HG02798 (cell line): Measurements from ENCODE around the gene APOB.
"Not testable (repeated sequence)": the region's sequence is repeated elsewhere in the genome, so short reads cannot be mapped to it uniquely, and the experiment has no call there.

Experiments
- ATAC-seq: cut with Tn5 transposase; IDR thresholded peaks from one replicate; pipeline ENCODE4 v1.9.1; 2021; ENCODE audit warnings: mild to moderate bottlenecking; ENCODE audit not compliant: unreplicated experiment, poor library complexity

APOB gene

GRCh38 chr2:21035282-21035973 lies 8.4 kb downstream of the APOB start:
- ATAC-seq: no peak

GRCh38 chr2:21034972-21035279 lies 8.9 kb downstream of the APOB start:
- ATAC-seq: no peak

- no peak for ATAC-seq
Measured at GRCh38 chr2:21034156-21034971, 9.5 kb downstream of the APOB start.

GRCh38 chr2:21033237-21034155 lies 10.4 kb downstream of the APOB start:
- ATAC-seq: no peak

GRCh38 chr2:21032338-21033236 lies 11.3 kb downstream of the APOB start:
- no peak for ATAC-seq

- no peak for ATAC-seq
Measured at GRCh38 chr2:21030983-21031968, 12.6 kb downstream of the APOB start.

GRCh38 chr2:21029519-21029918 lies 14.4 kb downstream of the APOB start:
- ATAC-seq: no peak

GRCh38 chr2:21028951-21029350 lies 14.9 kb downstream of the APOB start:
- ATAC-seq: not testable (repeated sequence)

GRCh38 chr2:21028021-21028947 lies 15.6 kb downstream of the APOB start:
- no peak for ATAC-seq

GRCh38 chr2:21026479-21027282 lies 17.2 kb downstream of the APOB start:
- ATAC-seq: no peak

- no peak for ATAC-seq
Measured at GRCh38 chr2:21025690-21026478, 18.0 kb downstream of the APOB start.

- ATAC-seq: no peak
Measured at GRCh38 chr2:21024722-21025389, 19.0 kb downstream of the APOB start.

GRCh38 chr2:21024198-21024597 lies 19.7 kb downstream of the APOB start:
- no peak for ATAC-seq

GRCh38 chr2:21023419-21024181 lies 20.3 kb downstream of the APOB start:
- ATAC-seq: no peak

- no peak for ATAC-seq
Measured at GRCh38 chr2:21022792-21023367, 21.0 kb downstream of the APOB start.
